A549 (cell line): Measurements from ENCODE around the gene KCNMA1. TPM values are rescaled to one million over a fixed set of nuclear protein-coding genes. Genes with fewer than 3 reads are reported as not detected.

Source experiments
- ATAC-seq, 2 experiments: fragments of 200-7000 bp in 1 of 2; fragments of >200 bp in 1 of 2; cut with Nextera tagmentation in 1 of 2; cut with Tn5 transposase in 1 of 2; 3 replicates each; pipeline versions ENCODE4 v1.8.0 to v1.9.1; 2018 to 2020; ENCODE audit warnings: mild to moderate bottlenecking in 1 of 2, moderate library complexity in 1 of 2
- CTCF ChIA-PET: fragments of 300-600 bp; sonication (Branson Sonifier 250); formaldehyde crosslinking; extraction: SDS; loops from one replicate; lab custom pipeline; 2021; ENCODE audit warnings: antibody characterized with exemption, inconsistent platforms; lab: Yijun Ruan, JAX
- POLR2A ChIA-PET: fragments of 350-600 bp; formaldehyde crosslinking; extraction: SDS; loops from one replicate; lab custom pipeline; 2021; ENCODE audit warnings: antibody characterized with exemption, inconsistent platforms; lab: Yijun Ruan, JAX
- DNase-seq, 2 experiments: peaks; one replicate each; pipeline versions ENCODE4 v3.0.0 to v3.0.0-alpha.2; 2011 to 2016; ENCODE audit warnings: low read depth in 1 of 2, low spot score in 1 of 2
- FAIRE-seq: peaks from 2 replicates; lab custom pipeline; 2011; peaks lifted over from hg19 to GRCh38; lab: Jason Lieb, UNC
- H3K27ac ChIP-seq, 2 experiments: fragments of >200 bp; sonication (Bioruptor Twin); formaldehyde crosslinking; 3 replicates each; pipeline ENCODE4 v1.5.1; 2016 to 2017
- H3K4me1 ChIP-seq: fragments of >200 bp; sonication (Bioruptor Twin); formaldehyde crosslinking; 3 replicates; pipeline ENCODE4 v1.6.1; 2016
- H3K4me2 ChIP-seq: fragments of >200 bp; sonication (Bioruptor Twin); formaldehyde crosslinking; 3 replicates; pipeline ENCODE4 v1.6.1; 2016
- H3K4me3 ChIP-seq: fragments of >200 bp; sonication (Bioruptor Twin); formaldehyde crosslinking; 3 replicates; pipeline ENCODE4 v1.5.1; 2016
- H3K9me3 ChIP-seq: fragments of >200 bp; sonication (Bioruptor Twin); formaldehyde crosslinking; 3 replicates; pipeline ENCODE4 v1.6.1; 2016
- CEBPB ChIP-seq, 2 experiments: fragments of >200 bp in 1 of 2; sonication (Bioruptor Twin) in 1 of 2; formaldehyde crosslinking in 1 of 2; IDR thresholded peaks; 2 replicates each; pipeline ENCODE4 v1.6.1; 2012 to 2016
- ESRRA ChIP-seq: fragments of 150-350 bp; IDR thresholded peaks from 2 replicates; pipeline ENCODE4 v1.6.1; 2014; ENCODE audit warnings: mild to moderate bottlenecking, low read length, borderline replicate concordance
- FOSB ChIP-seq: fragments of 250-450 bp; sonication (Bioruptor Pico); IDR thresholded peaks from 2 replicates; pipeline ENCODE4 v1.5.0; 2020; ENCODE audit warnings: mild to moderate bottlenecking, moderate library complexity
- FOXS1 ChIP-seq: fragments of 250-450 bp; sonication (Bioruptor Pico); IDR thresholded peaks from 2 replicates; pipeline ENCODE4 v1.5.0; 2020; ENCODE audit warnings: mild to moderate bottlenecking, moderate library complexity
- HDAC2 ChIP-seq: fragments of 200-600 bp; sonication (generic); IDR thresholded peaks from 2 replicates; pipeline ENCODE4 v1.6.1; 2016
- HEYL ChIP-seq: fragments of 250-450 bp; sonication (Bioruptor Pico); IDR thresholded peaks from 2 replicates; pipeline ENCODE4 v1.8.0; 2021; ENCODE audit warnings: mild to moderate bottlenecking, moderate library complexity
- JUN ChIP-seq, 2 experiments: fragments of >200 bp; sonication (Bioruptor Twin); formaldehyde crosslinking; IDR thresholded peaks; 2 replicates in 1 of 2; 3 replicates in 1 of 2; pipeline ENCODE4 v1.6.1; 2016 to 2017
- MAFK ChIP-seq: fragments of 450-650 bp; IDR thresholded peaks from 2 replicates; pipeline ENCODE4 v1.6.1; 2014; ENCODE audit not compliant: partially characterized antibody
- MYC ChIP-seq: IDR thresholded peaks from 2 replicates; pipeline ENCODE4 v1.6.1; 2012; ENCODE audit warnings: mild to moderate bottlenecking, inconsistent platforms, low read length, improper control_type of control experiment, borderline replicate concordance
- NFE2L2 ChIP-seq: fragments of 150-350 bp; conservative IDR thresholded peaks from 2 replicates; pipeline ENCODE4 v1.6.1; 2014; ENCODE audit warnings: low read length
- NPAS2 ChIP-seq: fragments of 250-450 bp; sonication (Bioruptor Pico); IDR thresholded peaks from 2 replicates; pipeline ENCODE4 v1.8.0; 2022; ENCODE audit warnings: mild to moderate bottlenecking, moderate library complexity, borderline replicate concordance
- PHF8 ChIP-seq: fragments of 200-600 bp; sonication (generic); IDR thresholded peaks from 2 replicates; pipeline ENCODE4 v1.6.1; 2016; ENCODE audit warnings: low read depth, mild to moderate bottlenecking, antibody characterized with exemption, moderate library complexity, borderline replicate concordance
- POLR2A ChIP-seq: IDR thresholded peaks from 2 replicates; pipeline ENCODE4 v1.6.1; 2012; ENCODE audit warnings: mild to moderate bottlenecking, low read length
- POLR2AphosphoS2 ChIP-seq: conservative IDR thresholded peaks from 2 replicates; pipeline ENCODE4 v1.6.1; 2012; ENCODE audit warnings: low read length, improper control_type of control experiment, inconsistent platforms
- RNF2 ChIP-seq: fragments of 200-600 bp; sonication (generic); IDR thresholded peaks from 2 replicates; pipeline ENCODE4 v1.6.1; 2016; ENCODE audit warnings: low read depth, mild to moderate bottlenecking, antibody characterized with exemption, moderate library complexity, borderline replicate concordance
- TFCP2L1 ChIP-seq: fragments of 250-450 bp; sonication (Bioruptor Pico); IDR thresholded peaks from 2 replicates; pipeline ENCODE4 v1.5.0; 2021; ENCODE audit warnings: mild to moderate bottlenecking
- ZFP36 ChIP-seq: fragments of 450-650 bp; IDR thresholded peaks from 2 replicates; pipeline ENCODE4 v1.6.1; 2014; ENCODE audit warnings: borderline replicate concordance; ENCODE audit not compliant: partially characterized antibody
- ZNF302 ChIP-seq: fragments of 250-450 bp; sonication (Bioruptor Pico); IDR thresholded peaks from 2 replicates; pipeline ENCODE4 v1.9.0; 2021; ENCODE audit warnings: inconsistent platforms, mild to moderate bottlenecking, moderate library complexity
- WGBS: methylation state at CpG from one replicate; pipeline ENCODE4 v1.1.6; 2017; ENCODE audit errors: missing lambda C conversion rate; 5-methylcytosine and 5-hydroxymethylcytosine counted together
- polyA plus RNA-seq, 4 experiments: library from polyadenylated mRNA; depleted of rRNA in 3 of 4; stranded (reverse); fragments of >200 nt; fragmentation: RNase III in 1 of 4; extraction: RNeasy Plus Mini Kit Qiagen cat#74134 plus additional on column Dnase treatment in 1 of 4; gene quantifications; 2 replicates in 3 of 4; 3 replicates in 1 of 4; pipeline ENCODE4 v1.2.3, GENCODE V29; 2011 to 2017
- TF ChIP-seq, protein P1 (sequence below): IDR thresholded peaks from 2 replicates; pipeline ENCODE4 v1.6.1; 2012
- TF ChIP-seq, protein P2 (sequence below): fragments of 450-650 bp; IDR thresholded peaks from 2 replicates; pipeline ENCODE4 v1.6.1; 2014; ENCODE audit warnings: antibody characterized with exemption
- TF ChIP-seq, protein P3 (sequence below): fragments of >200 bp; sonication (Bioruptor Twin); formaldehyde crosslinking; IDR thresholded peaks from 2 replicates; pipeline ENCODE4 v1.6.1; 2016

Gene KCNMA1
- polyA plus RNA-seq, 2 of the 4 experiments (the other 2 are of a cell fraction), result 14.9 to 30.6 TPM

DNA sequence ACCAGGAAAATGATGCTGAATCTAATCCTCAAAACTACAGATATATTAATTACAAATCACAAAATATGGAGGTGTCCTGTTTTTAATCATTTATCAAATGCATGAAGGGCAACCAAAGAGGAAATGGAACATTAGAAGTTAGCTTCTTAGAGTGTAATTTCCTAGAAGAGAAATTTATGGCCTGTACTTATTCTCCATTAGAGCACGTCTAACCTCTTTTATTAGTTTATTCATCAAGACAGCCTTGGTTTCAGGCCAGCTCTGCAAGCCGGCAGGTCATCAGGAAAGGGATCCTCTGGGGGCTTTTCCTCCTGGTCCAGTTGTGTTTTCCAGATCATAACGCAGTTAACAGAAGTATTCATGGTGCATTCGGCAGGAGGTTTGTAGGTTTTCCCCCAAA lies 517.6 kb downstream of the KCNMA1 start:
- CTCF ChIA-PET, result interaction anchor here (1.4 kb wide), 1 partner anchor 7 kb away, joined by 4 read pairs; no protein-coding TSS in a partner anchor
- WGBS, result 92% methylated on average over 4 of the region's 4 CpGs
- DNase-seq (no peak), ATAC-seq (no peak)
- H3K4me2 ChIP-seq, result no peak overlapping the region
- TF ChIP-seq HDAC2, result no peak
- TF ChIP-seq NPAS2 (CRISPR knock-in tag), result no peak
- TF ChIP-seq, protein P1, sequence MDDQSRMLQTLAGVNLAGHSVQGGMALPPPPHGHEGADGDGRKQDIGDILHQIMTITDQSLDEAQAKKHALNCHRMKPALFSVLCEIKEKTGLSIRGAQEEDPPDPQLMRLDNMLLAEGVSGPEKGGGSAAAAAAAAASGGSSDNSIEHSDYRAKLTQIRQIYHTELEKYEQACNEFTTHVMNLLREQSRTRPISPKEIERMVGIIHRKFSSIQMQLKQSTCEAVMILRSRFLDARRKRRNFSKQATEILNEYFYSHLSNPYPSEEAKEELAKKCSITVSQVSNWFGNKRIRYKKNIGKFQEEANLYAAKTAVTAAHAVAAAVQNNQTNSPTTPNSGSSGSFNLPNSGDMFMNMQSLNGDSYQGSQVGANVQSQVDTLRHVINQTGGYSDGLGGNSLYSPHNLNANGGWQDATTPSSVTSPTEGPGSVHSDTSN, result no peak
- no peak for TF ChIP-seq CEBPB (IDR thresholded peaks at IDR 0.05)
- TF ChIP-seq, protein P2, sequence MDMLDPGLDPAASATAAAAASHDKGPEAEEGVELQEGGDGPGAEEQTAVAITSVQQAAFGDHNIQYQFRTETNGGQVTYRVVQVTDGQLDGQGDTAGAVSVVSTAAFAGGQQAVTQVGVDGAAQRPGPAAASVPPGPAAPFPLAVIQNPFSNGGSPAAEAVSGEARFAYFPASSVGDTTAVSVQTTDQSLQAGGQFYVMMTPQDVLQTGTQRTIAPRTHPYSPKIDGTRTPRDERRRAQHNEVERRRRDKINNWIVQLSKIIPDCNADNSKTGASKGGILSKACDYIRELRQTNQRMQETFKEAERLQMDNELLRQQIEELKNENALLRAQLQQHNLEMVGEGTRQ, result no peak
- no peak for TF ChIP-seq MYC
- TF ChIP-seq HEYL (CRISPR knock-in tag), result no peak
- no peak for TF ChIP-seq PHF8
- no peak for TF ChIP-seq ESRRA
- no peak for TF ChIP-seq FOXS1 (CRISPR knock-in tag)
- no peak for TF ChIP-seq POLR2AphosphoS2
- no peak for TF ChIP-seq FOSB (CRISPR knock-in tag)
- no peak for TF ChIP-seq NFE2L2
- TF ChIP-seq JUN (IDR thresholded peaks at IDR 0.05), result no peak
- TF ChIP-seq, protein P3, sequence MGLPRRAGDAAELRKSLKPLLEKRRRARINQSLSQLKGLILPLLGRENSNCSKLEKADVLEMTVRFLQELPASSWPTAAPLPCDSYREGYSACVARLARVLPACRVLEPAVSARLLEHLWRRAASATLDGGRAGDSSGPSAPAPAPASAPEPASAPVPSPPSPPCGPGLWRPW, result no peak
- TF ChIP-seq POLR2A, result no peak
- TF ChIP-seq RNF2, result no peak
- TF ChIP-seq, all 56 proteins: peak for 0
- no peak for FAIRE-seq
- H3K4me1 ChIP-seq, result peaks cover 6% of the 10 kb centered on the region; the same call in 1 of the 3 replicates
- H3K9me3 ChIP-seq, result no peaks in the 10 kb centered on the region
- POLR2A ChIA-PET, result no interaction called here
- no peak overlapping the region for H3K4me3 ChIP-seq
- no peak overlapping the region for H3K27ac ChIP-seq

DNA sequence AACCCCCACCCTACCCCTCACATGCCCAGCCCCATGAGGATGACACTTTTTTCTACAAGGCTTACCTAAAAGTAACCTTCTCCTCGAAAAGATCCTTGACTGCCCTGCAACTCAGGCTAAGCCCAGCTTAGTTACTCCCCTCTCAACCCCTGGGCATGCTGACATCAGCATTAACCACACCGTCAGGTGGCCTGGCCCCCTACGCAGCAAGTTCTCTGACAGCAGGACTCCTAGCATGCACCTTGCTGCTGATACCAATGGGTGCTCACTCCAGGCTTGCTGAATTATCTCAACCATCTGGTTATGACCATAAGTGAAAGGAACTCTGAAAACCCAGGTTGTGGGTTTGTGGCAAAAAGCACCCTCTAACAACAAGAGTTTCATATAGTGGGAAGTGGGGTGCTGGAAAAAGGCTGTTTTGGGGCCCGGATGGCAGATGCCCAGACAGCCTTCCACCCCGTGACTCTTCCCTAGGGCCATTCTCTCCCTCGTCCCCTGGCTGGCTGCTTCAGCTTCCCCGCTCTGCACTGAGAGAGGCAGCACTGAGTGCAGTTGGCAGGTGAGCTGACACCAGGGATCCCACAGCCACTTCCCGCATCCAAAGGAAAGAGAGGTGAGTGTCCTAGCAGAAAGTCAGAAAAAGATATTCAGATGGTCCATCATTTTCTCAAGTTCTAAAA lies 518.9 kb downstream of the KCNMA1 start:
- WGBS, result 80% methylated on average over 8 of the region's 8 CpGs
- FAIRE-seq (no peak), ATAC-seq (no peak), DNase-seq (no peak)
- Histone ChIP-seq H3K27ac (no peak overlapping the region), H3K9me3 (no peaks in the 10 kb centered on the region), H3K4me2 (no peak overlapping the region), H3K4me1 (peaks cover 6% of the 10 kb centered on the region; the same call in 1 of the 3 replicates), H3K4me3 (no peak overlapping the region)
- ChIA-PET CTCF (interaction anchor here (1.0 to 1.5 kb wide), 3 partner anchors 9 to 47 kb away, joined by 3 to 5 read pairs (median 3); no protein-coding TSS in a partner anchor), POLR2A (no interaction called here)
- no peak for TF ChIP-seq FOXS1 (CRISPR knock-in tag)
- TF ChIP-seq ZNF302 (CRISPR knock-in tag), result no peak
- TF ChIP-seq MAFK, result peak; percentile 79

DNA sequence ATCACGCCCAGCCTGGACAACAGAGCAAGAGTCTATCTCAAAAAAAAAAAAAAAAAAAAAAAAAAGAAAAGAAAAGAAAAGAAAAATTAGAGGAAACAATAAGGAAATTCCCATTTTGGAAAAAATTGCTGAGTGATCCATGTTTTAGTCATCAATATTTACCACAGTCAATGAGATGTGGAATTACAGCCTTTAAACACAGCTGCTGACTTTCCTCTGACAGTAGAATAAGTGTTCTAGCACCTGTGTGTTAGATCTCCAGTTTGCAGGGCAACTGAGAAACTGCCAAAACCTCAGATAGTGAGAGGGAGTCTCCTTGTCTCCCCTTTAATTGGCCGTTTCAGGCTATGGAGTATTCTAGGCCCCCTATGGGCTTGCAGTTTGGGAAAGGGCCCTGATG lies 520.1 kb downstream of the KCNMA1 start:
- H3K4me1 ChIP-seq, result peaks cover 10% of the 10 kb centered on the region
- H3K9me3 ChIP-seq, result no peaks in the 10 kb centered on the region
- no peak for TF ChIP-seq ZFP36
- no peak for TF ChIP-seq TFCP2L1 (CRISPR knock-in tag)
- WGBS, result 88% methylated on average over 2 of the region's 2 CpGs
- FAIRE-seq (no peak), DNase-seq (no peak), ATAC-seq (no peak)
- CTCF ChIA-PET, result no interaction called here
- H3K4me3 ChIP-seq, result no peak overlapping the region
- no peak overlapping the region for H3K27ac ChIP-seq
- no peak overlapping the region for H3K4me2 ChIP-seq
- POLR2A ChIA-PET, result no interaction called here
